Stimulated activated CD4-positive, alpha-beta T cell treated with anti-CD3 and anti-CD28 coated beads, Interleukin-4, amount 100 ng/mL, for 24 hours (primary cell): ENCODE results near the gene GYS1.

Experiments
- DNase-seq: peaks from one replicate; pipeline ENCODE4 v3.0.0-alpha.2; 2020

The GYS1 gene

GRCh38 chr19:49017666-49018351 is 24.7 kb upstream of the GYS1 start:
- peak; percentile 62 for DNase-seq

GRCh38 chr19:49017041-49017665 is 24.0 kb upstream of the GYS1 start, which contains the start of gene LHB:
LHB (minus strand) TSS chr19:49017091; CDS start chr19:49017081, 10 bp downstream.
- DNase-seq, result no peak

- DNase-seq, result no peak
Observed at GRCh38 chr19:49016067-49016839, 23.1 kb upstream of the GYS1 start.

- DNase-seq, result no peak
Observed at GRCh38 chr19:49014870-49015255, 21.8 kb upstream of the GYS1 start.

- DNase-seq, result no peak
Observed at GRCh38 chr19:49014123-49014869, 21.2 kb upstream of the GYS1 start.

- DNase-seq, result no peak
Observed at GRCh38 chr19:49011194-49011593, 18.1 kb upstream of the GYS1 start.

GRCh38 chr19:49010453-49010852 is 17.3 kb upstream of the GYS1 start:
- DNase-seq, result no peak

GRCh38 chr19:49009828-49010227 is 16.7 kb upstream of the GYS1 start:
- no peak for DNase-seq

GRCh38 chr19:49006905-49007304 is 13.8 kb upstream of the GYS1 start:
- DNase-seq, result no peak

- no peak for DNase-seq
Observed at GRCh38 chr19:49004964-49005614, 12.0 kb upstream of the GYS1 start.

GRCh38 chr19:49004133-49004532 is 11.0 kb upstream of the GYS1 start:
- DNase-seq, result no peak

- peak; percentile 69 for DNase-seq
Observed at GRCh38 chr19:48999481-49000325, 6.6 kb upstream of the GYS1 start.

- DNase-seq, result peak; percentile 55
Observed at GRCh38 chr19:48997972-48998371, 4.9 kb upstream of the GYS1 start.

GRCh38 chr19:48994035-48994386 is 902 bp upstream of the GYS1 start:
- no peak for DNase-seq

- peak; percentile 23 for DNase-seq
Observed at GRCh38 chr19:48992581-48993174, 431 bp downstream of the GYS1 start.

- no peak for DNase-seq
Observed at GRCh38 chr19:48991873-48992580, 1.1 kb downstream of the GYS1 start.

- no peak for DNase-seq
Observed at GRCh38 chr19:48991011-48991609, 2.0 kb downstream of the GYS1 start.

- no peak for DNase-seq
Observed at GRCh38 chr19:48990400-48990799, 2.7 kb downstream of the GYS1 start.

- no peak for DNase-seq
Observed at GRCh38 chr19:48989701-48990291, 3.3 kb downstream of the GYS1 start.

- no peak for DNase-seq
Observed at GRCh38 chr19:48988860-48989259, 4.2 kb downstream of the GYS1 start.
